NOMO-1 treated with DMSO at 0.1 percent for 48 hours (cell line): ENCODE measurements around the gene EHBP1L1.
"Not testable (repeated sequence)": the region's sequence is repeated elsewhere in the genome, so short reads cannot be mapped to it uniquely, and the experiment has no call there.

Experiments
- DNase-seq: peaks from one replicate; lab custom pipeline; 2025; ENCODE audit not compliant: unreplicated experiment; lab: John Stamatoyannopoulos, UW

Gene EHBP1L1

GRCh38 chr11:65560555-65561418, 15.1 kb upstream of the EHBP1L1 start:
- no peak for DNase-seq

GRCh38 chr11:65562020-65562419, 13.8 kb upstream of the EHBP1L1 start:
- DNase-seq, result no peak

GRCh38 chr11:65562788-65563187, 13.1 kb upstream of the EHBP1L1 start:
- no peak for DNase-seq

- no peak for DNase-seq
These were observed 12.3 kb upstream of the EHBP1L1 start for GRCh38 chr11:65563601-65564000.

- DNase-seq, result not testable (repeated sequence)
These were observed 10.8 kb upstream of the EHBP1L1 start for GRCh38 chr11:65564879-65565559.

- peak; percentile 12 for DNase-seq
These were observed 10.0 kb upstream of the EHBP1L1 start for GRCh38 chr11:65565624-65566453.

- no peak for DNase-seq
These were observed 6.5 kb upstream of the EHBP1L1 start for GRCh38 chr11:65569164-65569972.

- peak; percentile 97 for DNase-seq
These were observed 5.6 kb upstream of the EHBP1L1 start, which contains the start of gene ZNRD2 for GRCh38 chr11:65569973-65570918. Gene ZNRD2 (plus strand): TSS chr11:65570477. CDS start chr11:65570492, 15 bp downstream.

GRCh38 chr11:65571420-65571819, 4.4 kb upstream of the EHBP1L1 start:
- DNase-seq, result no peak

- peak; percentile 26 for DNase-seq
These were observed 3.9 kb upstream of the EHBP1L1 start for GRCh38 chr11:65571940-65572339.

GRCh38 chr11:65572356-65573051, 3.3 kb upstream of the EHBP1L1 start, which contains the start of gene FAM89B:
Gene FAM89B (plus strand): TSS chr11:65572538. CDS start chr11:65572670, 132 bp downstream.
- DNase-seq, result peak; percentile 83

- no peak for DNase-seq
These were observed 2.3 kb upstream of the EHBP1L1 start for GRCh38 chr11:65573391-65574079.

GRCh38 chr11:65574109-65574810, 1.6 kb upstream of the EHBP1L1 start:
- peak; percentile 96 for DNase-seq

GRCh38 chr11:65574811-65575567, 864 bp upstream of the EHBP1L1 start:
- no peak for DNase-seq

- no peak for DNase-seq
These were observed 496 bp downstream of the EHBP1L1 start for GRCh38 chr11:65576232-65576866.
